Astrocyte (in vitro differentiated cells and primary cell): Measurements from ENCODE around the gene FAF1. TPM values are rescaled to one million over a fixed set of nuclear protein-coding genes. Genes with fewer than 3 reads are reported as not detected.

ENCODE experiments used
- DNase-seq: peaks from one replicate; pipeline ENCODE4 v3.0.0-alpha.2; 2010; ENCODE audit warnings: low read depth
- FAIRE-seq: peaks from 2 replicates; lab custom pipeline; 2011; peaks lifted over from hg19 to GRCh38; lab: Jason Lieb, UNC
- H2AFZ ChIP-seq: 2 replicates; pipeline ENCODE4 v1.6.0; 2012; ENCODE audit warnings: low read depth, low read length, inconsistent platforms
- H3K27ac ChIP-seq: 2 replicates; pipeline ENCODE4 v1.5.1; 2011; ENCODE audit warnings: low read depth, low read length, inconsistent platforms
- H3K27me3 ChIP-seq: 2 replicates; pipeline ENCODE4 v1.6.0; 2011; ENCODE audit warnings: low read length, inconsistent platforms; ENCODE audit not compliant: insufficient read depth
- H3K36me3 ChIP-seq: 2 replicates; pipeline ENCODE4 v1.5.1; 2011; ENCODE audit warnings: low read length, inconsistent platforms; ENCODE audit not compliant: insufficient read depth
- H3K4me1 ChIP-seq: 2 replicates; pipeline ENCODE4 v1.5.1; 2011; ENCODE audit warnings: low read length, inconsistent platforms; ENCODE audit not compliant: insufficient read depth
- H3K4me2 ChIP-seq: 2 replicates; pipeline ENCODE4 v1.6.0; 2012; ENCODE audit warnings: low read length, inconsistent platforms
- H3K4me3 ChIP-seq: 2 replicates; pipeline ENCODE4 v1.5.1; 2011; ENCODE audit warnings: low read depth, mild to moderate bottlenecking, low read length, inconsistent platforms; ENCODE audit not compliant: insufficient read depth
- H3K79me2 ChIP-seq: 2 replicates; pipeline ENCODE4 v1.6.0; 2012; ENCODE audit warnings: mild to moderate bottlenecking, low read length, inconsistent platforms; ENCODE audit not compliant: insufficient read depth
- H3K9ac ChIP-seq: 2 replicates; pipeline ENCODE4 v1.6.0; 2012; ENCODE audit warnings: mild to moderate bottlenecking, low read length, inconsistent platforms
- H3K9me3 ChIP-seq: 2 replicates; pipeline ENCODE4 v1.5.1; 2012; ENCODE audit warnings: low read depth, mild to moderate bottlenecking, low read length, inconsistent platforms; ENCODE audit not compliant: insufficient read depth
- H4K20me1 ChIP-seq: 2 replicates; pipeline ENCODE4 v1.6.0; 2012; ENCODE audit warnings: low read length, inconsistent platforms; ENCODE audit not compliant: insufficient read depth
- H3K27ac Mint-ChIP-seq: one replicate; pipeline ENCODE4 v1.8.0; 2021; ENCODE audit warnings: mild to moderate bottlenecking, mixed read lengths; ENCODE audit not compliant: unreplicated experiment
- H3K27me3 Mint-ChIP-seq: one replicate; pipeline ENCODE4 v1.8.0; 2021; ENCODE audit warnings: low read depth, mixed read lengths; ENCODE audit not compliant: unreplicated experiment
- H3K36me3 Mint-ChIP-seq: one replicate; pipeline ENCODE4 v1.8.0; 2021; ENCODE audit warnings: low read depth, mixed read lengths; ENCODE audit not compliant: unreplicated experiment
- H3K4me1 Mint-ChIP-seq: one replicate; pipeline ENCODE4 v1.8.0; 2021; ENCODE audit warnings: low read depth, mixed read lengths; ENCODE audit not compliant: unreplicated experiment
- H3K4me3 Mint-ChIP-seq: one replicate; pipeline ENCODE4 v1.8.0; 2021; ENCODE audit warnings: mild to moderate bottlenecking, moderate library complexity, mixed read lengths; ENCODE audit not compliant: unreplicated experiment
- H3K9me3 Mint-ChIP-seq: one replicate; pipeline ENCODE4 v1.8.0; 2021; ENCODE audit warnings: mild to moderate bottlenecking, mixed read lengths; ENCODE audit not compliant: unreplicated experiment
- CTCF ChIP-seq: IDR thresholded peaks from 2 replicates; pipeline ENCODE4 v1.5.1; 2011; ENCODE audit warnings: low read depth, mild to moderate bottlenecking, inconsistent platforms, low read length, moderate library complexity; ENCODE audit not compliant: insufficient read depth
- EZH2 ChIP-seq: IDR thresholded peaks from 2 replicates; pipeline ENCODE4 v1.6.1; 2012; ENCODE audit warnings: mild to moderate bottlenecking, low read length, inconsistent platforms; ENCODE audit not compliant: insufficient read depth
- total RNA-seq: library from RNA; stranded (reverse); gene quantifications from 2 replicates; pipeline ENCODE4 v1.2.1, GENCODE V29; 2021

The FAF1 gene
- total RNA-seq, 1 donor from 2014 or later: 35.4 TPM

DNA sequence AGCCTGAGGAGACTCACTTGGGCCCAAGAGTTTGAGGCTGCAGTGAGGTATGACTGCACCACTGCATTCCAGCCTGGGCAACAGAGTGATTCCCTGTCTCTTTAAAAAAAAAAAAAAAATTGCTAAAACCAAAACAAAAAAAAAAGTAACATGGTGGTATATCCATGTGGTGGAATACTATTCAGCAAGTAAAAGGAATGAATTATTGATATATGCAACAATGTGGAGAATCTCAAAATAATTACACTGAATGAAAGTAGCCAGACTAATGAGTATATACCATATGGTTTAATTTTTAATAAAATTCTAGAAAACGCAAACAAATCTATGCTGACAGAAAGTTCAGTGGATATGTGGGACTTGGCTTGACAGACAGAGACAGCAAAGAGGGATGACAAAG, 456.6 kb downstream of the FAF1 start:
- Histone ChIP-seq H3K79me2 (no peaks in the 10 kb centered on the region), H3K9me3 (no peaks in the 10 kb centered on the region), H3K27ac (no peak overlapping the region), H3K4me2 (no peak overlapping the region), H3K9ac (no peak overlapping the region), H3K36me3 (no peaks in the 10 kb centered on the region), H3K4me3 (no peak overlapping the region), H3K27me3 (no peaks in the 10 kb centered on the region), H4K20me1 (no peaks in the 10 kb centered on the region), H3K4me1 (no peaks in the 10 kb centered on the region), H2AFZ (no peak overlapping the region)
- H3K36me3 Mint-ChIP-seq: peaks cover 4% of the 10 kb centered on the region
- DNase-seq: no peak
- H3K9me3 Mint-ChIP-seq: peaks cover 5% of the 10 kb centered on the region
- TF ChIP-seq CTCF: no peak
- no peak for TF ChIP-seq EZH2
- no peak overlapping the region for H3K4me3 Mint-ChIP-seq
- no peak overlapping the region for H3K27ac Mint-ChIP-seq
- FAIRE-seq: no peak
- no peaks in the 10 kb centered on the region for H3K27me3 Mint-ChIP-seq
- no peaks in the 10 kb centered on the region for H3K4me1 Mint-ChIP-seq

GRCh38 chr1:50502147-50502546, 457.9 kb downstream of the FAF1 start:
- Mint-ChIP-seq H3K9me3 (peaks cover 7% of the 10 kb centered on the region), H3K4me1 (no peaks in the 10 kb centered on the region), H3K27me3 (no peaks in the 10 kb centered on the region), H3K36me3 (peaks cover 10% of the 10 kb centered on the region), H3K4me3 (no peak overlapping the region), H3K27ac (no peak overlapping the region)
- TF ChIP-seq EZH2: no peak
- TF ChIP-seq CTCF: no peak
- H3K4me2 ChIP-seq: no peak overlapping the region
- no peaks in the 10 kb centered on the region for H3K27me3 ChIP-seq
- H4K20me1 ChIP-seq: no peaks in the 10 kb centered on the region
- no peak overlapping the region for H2AFZ ChIP-seq
- no peak overlapping the region for H3K27ac ChIP-seq
- no peaks in the 10 kb centered on the region for H3K9me3 ChIP-seq
- no peaks in the 10 kb centered on the region for H3K79me2 ChIP-seq
- H3K36me3 ChIP-seq: no peaks in the 10 kb centered on the region
- H3K4me3 ChIP-seq: no peak overlapping the region
- H3K4me1 ChIP-seq: no peaks in the 10 kb centered on the region
- H3K9ac ChIP-seq: no peak overlapping the region
- DNase-seq (no peak), FAIRE-seq (no peak)

DNA sequence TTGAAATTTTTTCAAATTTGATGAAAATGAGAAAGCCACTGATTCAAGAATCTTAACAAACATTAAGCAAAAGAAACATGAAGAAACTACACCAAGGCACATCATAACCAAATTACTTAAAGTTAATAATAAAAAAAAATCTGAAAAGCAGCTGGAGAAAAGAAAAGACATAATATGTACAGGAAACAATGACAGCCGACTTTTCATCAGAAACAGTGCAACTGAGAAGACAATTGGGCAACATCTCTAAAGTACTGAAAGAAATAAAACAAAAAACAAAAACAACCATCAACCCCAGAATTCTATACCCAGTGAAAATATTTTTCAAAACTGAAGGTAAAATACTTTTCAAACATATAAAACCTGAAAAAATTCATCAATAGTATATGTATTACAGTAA, 463.1 kb downstream of the FAF1 start:
- Mint-ChIP-seq H3K36me3 (peaks cover 18% of the 10 kb centered on the region), H3K9me3 (peaks cover 6% of the 10 kb centered on the region), H3K27ac (no peak overlapping the region), H3K27me3 (no peaks in the 10 kb centered on the region), H3K4me3 (no peak overlapping the region), H3K4me1 (no peaks in the 10 kb centered on the region)
- no peaks in the 10 kb centered on the region for H3K4me1 ChIP-seq
- no peaks in the 10 kb centered on the region for H3K79me2 ChIP-seq
- H3K9ac ChIP-seq: no peak overlapping the region
- H3K27ac ChIP-seq: no peak overlapping the region
- H3K4me2 ChIP-seq: no peak overlapping the region
- H3K4me3 ChIP-seq: no peak overlapping the region
- no peak overlapping the region for H2AFZ ChIP-seq
- H3K27me3 ChIP-seq: no peaks in the 10 kb centered on the region
- TF ChIP-seq CTCF (no peak), EZH2 (no peak)
- no peaks in the 10 kb centered on the region for H3K36me3 ChIP-seq
- FAIRE-seq: no peak
- H4K20me1 ChIP-seq: no peaks in the 10 kb centered on the region
- DNase-seq: no peak
- H3K9me3 ChIP-seq: no peaks in the 10 kb centered on the region
